IMR-90 (cell line): Measurements from ENCODE around the gene SLC5A2. TPM values are rescaled to one million over a fixed set of nuclear protein-coding genes. Genes with fewer than 3 reads are reported as not detected.

Experiments used
- ATAC-seq: fragments of 200-7000 bp; cut with Tn5 transposase; 2 replicates; pipeline ENCODE4 v1.9.1; 2020; ENCODE audit warnings: low read depth, mild to moderate bottlenecking, moderate library complexity
- BruUV-seq: library from RNA; stranded (reverse); fragments of 400-500 nt; replicated peaks from 2 replicates; lab custom pipeline; 2021; lab: Mats Ljungman, UMichigan
- CTCF ChIA-PET: fragments of 300-600 bp; formaldehyde crosslinking; extraction: SDS; loops from one replicate; lab custom pipeline; 2021; ENCODE audit warnings: antibody characterized with exemption; lab: Yijun Ruan, JAX
- POLR2A ChIA-PET: fragments of 300-600 bp; sonication (Branson Sonifier 250); formaldehyde crosslinking; loops from one replicate; lab custom pipeline; 2022; ENCODE audit warnings: antibody characterized with exemption; ENCODE audit not compliant: unreplicated experiment; lab: Charles Lee
- DNase-seq: peaks from one replicate; pipeline ENCODE4 v3.0.0; 2013
- H2AFZ ChIP-seq: replicated peaks from 2 replicates; pipeline ENCODE3; 2013; ENCODE audit warnings: low read length, mild to moderate bottlenecking; ENCODE audit not compliant: poor library complexity
- H2AK5ac ChIP-seq: 2 replicates; pipeline ENCODE4 v1.6.1; 2013; ENCODE audit warnings: low read depth, low read length, inconsistent platforms
- H2AK9ac ChIP-seq: replicated peaks from 2 replicates; pipeline ENCODE3; 2013; ENCODE audit warnings: mild to moderate bottlenecking, low read depth, low read length, moderate library complexity; ENCODE audit not compliant: poor library complexity
- H2BK120ac ChIP-seq: 2 replicates; pipeline ENCODE4 v1.6.1; 2013; ENCODE audit warnings: low read depth, low read length, inconsistent platforms
- H2BK15ac ChIP-seq: 3 replicates; pipeline ENCODE4 v1.6.1; 2013; ENCODE audit warnings: low read depth, low read length, inconsistent platforms
- H2BK20ac ChIP-seq: 2 replicates; pipeline ENCODE4 v1.6.1; 2013; ENCODE audit warnings: low read depth, mild to moderate bottlenecking, inconsistent platforms, low read length, moderate library complexity
- H2BK5ac ChIP-seq: 2 replicates; pipeline ENCODE4 v1.6.1; 2013; ENCODE audit warnings: mild to moderate bottlenecking, low read depth, low read length, inconsistent platforms; ENCODE audit not compliant: poor library complexity, severe bottlenecking
- H3K14ac ChIP-seq: replicated peaks from 2 replicates; pipeline ENCODE4 v1.6.1; 2013; ENCODE audit warnings: low read depth, low read length, inconsistent platforms
- H3K18ac ChIP-seq: 2 replicates; pipeline ENCODE4 v1.6.1; 2013; ENCODE audit warnings: low read depth, low read length, control low read depth
- H3K23ac ChIP-seq: 2 replicates; pipeline ENCODE4 v1.6.1; 2013; ENCODE audit warnings: low read depth, low read length, inconsistent platforms
- H3K27ac ChIP-seq: 2 replicates; pipeline ENCODE4 v1.5.1; 2013; ENCODE audit warnings: mild to moderate bottlenecking, control low read depth, low read length; ENCODE audit not compliant: insufficient read depth
- H3K27me3 ChIP-seq: 2 replicates; pipeline ENCODE4 v1.6.1; 2013; ENCODE audit warnings: low read length; ENCODE audit not compliant: control insufficient read depth, insufficient read depth
- H3K36me3 ChIP-seq: 2 replicates; pipeline ENCODE4 v1.6.1; 2013; ENCODE audit warnings: low read length, mixed read lengths; ENCODE audit not compliant: control insufficient read depth, insufficient read depth
- H3K4ac ChIP-seq: 2 replicates; pipeline ENCODE4 v1.6.1; 2013; ENCODE audit warnings: low read depth, low read length, inconsistent platforms
- H3K4me1 ChIP-seq: 2 replicates; pipeline ENCODE4 v1.6.1; 2013; ENCODE audit warnings: low read length, mixed read lengths; ENCODE audit not compliant: control insufficient read depth, insufficient read depth
- H3K4me2 ChIP-seq: 2 replicates; pipeline ENCODE4 v1.6.1; 2013; ENCODE audit warnings: low read depth, mild to moderate bottlenecking, control low read depth, low read length, moderate library complexity
- H3K4me3 ChIP-seq: 2 replicates; pipeline ENCODE4 v1.5.1; 2013; ENCODE audit warnings: low read depth, mild to moderate bottlenecking, control low read depth, low read length, moderate library complexity; ENCODE audit not compliant: insufficient read depth
- H3K56ac ChIP-seq: 2 replicates; pipeline ENCODE4 v1.6.1; 2013; ENCODE audit warnings: low read length, inconsistent platforms; ENCODE audit not compliant: insufficient read depth; ENCODE audit errors: extremely low read depth
- H3K79me1 ChIP-seq, 2 experiments: 2 replicates each; pipeline ENCODE4 v1.6.1; 2013; ENCODE audit warnings: low read length in 2 of 2, inconsistent platforms in 1 of 2, low read depth in 1 of 2
- H3K9ac ChIP-seq: 2 replicates; pipeline ENCODE4 v1.6.1; 2013; ENCODE audit warnings: low read depth, low read length, control low read depth
- H3K9me1 ChIP-seq: 2 replicates; pipeline ENCODE4 v1.6.1; 2013; ENCODE audit warnings: low read length, inconsistent platforms; ENCODE audit not compliant: insufficient read depth
- H3K9me3 ChIP-seq: 2 replicates; pipeline ENCODE4 v1.6.1; 2013; ENCODE audit warnings: low read length; ENCODE audit not compliant: control insufficient read depth, insufficient read depth
- H4K20me1 ChIP-seq: 2 replicates; pipeline ENCODE4 v1.6.1; 2013; ENCODE audit warnings: low read length, inconsistent platforms; ENCODE audit not compliant: insufficient read depth
- H4K5ac ChIP-seq: 2 replicates; pipeline ENCODE4 v1.6.1; 2013; ENCODE audit warnings: mild to moderate bottlenecking, low read depth, low read length, control low read depth
- H4K8ac ChIP-seq, 2 experiments: 2 replicates each; pipeline ENCODE4 v1.6.1; 2013; ENCODE audit warnings: low read depth in 2 of 2, low read length in 2 of 2, control low read depth in 1 of 2, inconsistent platforms in 1 of 2
- H4K91ac ChIP-seq: 2 replicates; pipeline ENCODE4 v1.6.1; 2013; ENCODE audit warnings: low read depth, low read length, inconsistent platforms; ENCODE audit not compliant: insufficient read depth
- CHD1 ChIP-seq: IDR thresholded peaks from 2 replicates; pipeline ENCODE4 v1.6.1; 2012; ENCODE audit warnings: low read depth, low read length, improper control_type of control experiment
- MAFK ChIP-seq: IDR thresholded peaks from 2 replicates; pipeline ENCODE4 v1.6.1; 2012; ENCODE audit warnings: low read depth, low read length, improper control_type of control experiment
- MXI1 ChIP-seq: IDR thresholded peaks from 2 replicates; pipeline ENCODE4 v1.6.1; 2012; ENCODE audit warnings: low read depth, mild to moderate bottlenecking, low read length, moderate library complexity, borderline replicate concordance
- NFE2L2 ChIP-seq: fragments of 150-350 bp; IDR thresholded peaks from 2 replicates; pipeline ENCODE4 v1.6.1; 2016; ENCODE audit warnings: low read depth, mild to moderate bottlenecking, low read length
- WGBS, 2 experiments: methylation state at CpG; one replicate each; pipeline versions ENCODE4 v1.1.5 to v1.1.7; 2013; ENCODE audit warnings: missing lambda C conversion rate in 2 of 2; ENCODE audit not compliant: insufficient read length in 1 of 2; ENCODE audit errors: extremely low coverage in 2 of 2; 5-methylcytosine and 5-hydroxymethylcytosine counted together
- dilution Hi-C: fragments of 300-500 bp; cut with HindIII; formaldehyde crosslinking; loops from one replicate; pipeline ENCODE4 v1.14.3; 2018; ENCODE audit warnings: low sequenced_read_pairs; ENCODE audit not compliant: unreplicated experiment
- in situ Hi-C: fragments of 300-500 bp; cut with MboI; formaldehyde crosslinking; loops from 3 replicates; pipeline ENCODE4 v1.14.3; 2019; ENCODE audit warnings: low sequenced_read_pairs, inconsistent platforms, mixed read lengths
- intact Hi-C: fragments of 100-400 bp; cut with micrococcal nuclease; formaldehyde crosslinking; loops from 2 replicates; pipeline ENCODE4 v1.10.0; 2022
- polyA plus RNA-seq, 3 experiments: library from polyadenylated mRNA; depleted of rRNA; stranded (reverse); fragments of >200 nt; gene quantifications; 2 replicates each; pipeline ENCODE4 v1.2.3, GENCODE V29; 2012; ENCODE audit warnings: low replicate concordance in 1 of 3
- total RNA-seq: library from RNA; depleted of rRNA; stranded (reverse); fragments of >200 nt; gene quantifications from 2 replicates; pipeline ENCODE4 v1.2.3, GENCODE V29; 2012

Gene SLC5A2
- total and polyA plus RNA-seq, 2 of the 4 experiments (the other 2 are of a cell fraction), result not detected

DNA sequence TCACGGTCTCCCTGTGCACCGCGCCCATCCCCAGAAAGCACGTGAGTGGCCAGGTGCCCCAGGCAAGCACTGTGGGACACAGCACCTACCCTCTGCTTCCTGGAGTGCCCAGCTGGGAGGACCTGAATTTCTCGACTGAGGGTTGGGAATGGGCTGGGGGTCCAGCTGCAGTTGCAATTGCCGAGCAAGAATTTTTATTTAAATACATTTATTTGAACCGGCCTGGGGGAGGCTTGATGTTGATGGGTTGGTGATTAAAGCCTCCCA, 6.3 kb downstream of the SLC5A2 start:
- in situ Hi-C loops, result no loop called here
- no peak overlapping the region for H3K18ac ChIP-seq
- no peak overlapping the region for H4K8ac ChIP-seq
- no peak overlapping the region for H3K56ac ChIP-seq
- DNase-seq, result no peak
- ChIA-PET CTCF (interaction anchor here (0.7 kb wide), 1 partner anchor 36 kb away, joined by 3 read pairs; no protein-coding TSS in a partner anchor), POLR2A (no interaction called here)
- H2AFZ ChIP-seq, result no peak overlapping the region
- no peak overlapping the region for H4K91ac ChIP-seq
- H3K4ac ChIP-seq, result no peak overlapping the region
- H3K9me3 ChIP-seq, result no peaks in the 10 kb centered on the region
- BruUV-seq, result no TSS peak
- no peak for TF ChIP-seq MXI1
- TF ChIP-seq CHD1, result no peak
- no peak for TF ChIP-seq MAFK
- no peak for TF ChIP-seq NFE2L2
- no peak overlapping the region for H2BK20ac ChIP-seq
- peaks cover 3% of the 10 kb centered on the region; the same call in 1 of the 2 replicates for H4K20me1 ChIP-seq
- peaks cover 35% of the 10 kb centered on the region for H3K36me3 ChIP-seq
- H2BK15ac ChIP-seq, result no peak overlapping the region
- no peak overlapping the region for H3K14ac ChIP-seq
- H3K9ac ChIP-seq, result no peak overlapping the region
- H3K9me1 ChIP-seq, result no peaks in the 10 kb centered on the region; the same call in 1 of the 2 replicates
- H3K4me3 ChIP-seq, result no peak overlapping the region
- H3K79me1 ChIP-seq, result no peaks in the 10 kb centered on the region
- H2BK120ac ChIP-seq, result no peak overlapping the region
- no peak for ATAC-seq
- intact Hi-C loops, result no loop called here
- H3K4me1 ChIP-seq, result peaks cover 6% of the 10 kb centered on the region; the same call in 1 of the 2 replicates
- H3K27me3 ChIP-seq, result peaks cover 7% of the 10 kb centered on the region; the same call in 1 of the 2 replicates
- no peak overlapping the region for H2BK5ac ChIP-seq
- H3K27ac ChIP-seq, result no peak overlapping the region
- WGBS, 2 experiments, result 71% methylated on average over 4 of the region's 7 CpGs; no CpG with 5 or more reads in 1 of the 2 experiments
- no peak overlapping the region for H4K5ac ChIP-seq
- H2AK5ac ChIP-seq, result no peak overlapping the region
- dilution Hi-C loops, result no loop called here
- H3K23ac ChIP-seq, result no peak overlapping the region
- no peak overlapping the region for H3K4me2 ChIP-seq
- H2AK9ac ChIP-seq, result peak overlapping the region; percentile 31
